SK-N-SH (cell line): ENCODE data around the gene CFHR3.

Source experiments
- EP300 ChIP-seq, 2 experiments: IDR thresholded peaks; 2 replicates each; pipeline versions ENCODE4 v1.4.0 to v1.6.1; 2012; ENCODE audit warnings: borderline replicate concordance in 1 of 2, low read depth in 1 of 2, low read length in 1 of 2
- EZH2phosphoT487 ChIP-seq: fragments of 200-600 bp; sonication (generic); IDR thresholded peaks from 2 replicates; pipeline ENCODE4 v1.6.1; 2017; ENCODE audit warnings: low read depth, mixed run types, mild to moderate bottlenecking, antibody characterized with exemption, moderate library complexity, borderline replicate concordance
- JUND ChIP-seq: IDR thresholded peaks from 2 replicates; pipeline ENCODE4 v1.4.0; 2012
- NFIC ChIP-seq: IDR thresholded peaks from 2 replicates; pipeline ENCODE4 v1.4.0; 2012; ENCODE audit warnings: borderline replicate concordance
- REST ChIP-seq: IDR thresholded peaks from 2 replicates; pipeline ENCODE4 v1.6.1; 2012; ENCODE audit warnings: mild to moderate bottlenecking, low read depth, low read length, moderate library complexity
- RFX5 ChIP-seq: IDR thresholded peaks from 2 replicates; pipeline ENCODE4 v1.6.1; 2012; ENCODE audit warnings: mild to moderate bottlenecking, improper control_type of control experiment, low read length
- SMC3 ChIP-seq: IDR thresholded peaks from 2 replicates; pipeline ENCODE4 v1.6.1; 2012; ENCODE audit warnings: low read depth, low read length, improper control_type of control experiment
- TAF1 ChIP-seq: IDR thresholded peaks from 2 replicates; pipeline ENCODE4 v1.6.1; 2012; ENCODE audit warnings: low read depth, mild to moderate bottlenecking, low read length, moderate library complexity, borderline replicate concordance
- TCF12 ChIP-seq: IDR thresholded peaks from 2 replicates; pipeline ENCODE4 v1.4.0; 2012
- TEAD4 ChIP-seq: IDR thresholded peaks from 2 replicates; pipeline ENCODE4 v1.4.0; 2012; ENCODE audit warnings: mild to moderate bottlenecking, borderline replicate concordance; ENCODE audit not compliant: insufficient read depth
- TF ChIP-seq, protein P1 (sequence below): fragments of 200-600 bp; sonication (generic); IDR thresholded peaks from 2 replicates; pipeline ENCODE4 v1.6.1; 2017; ENCODE audit warnings: antibody characterized with exemption, mild to moderate bottlenecking, moderate library complexity

DNA sequence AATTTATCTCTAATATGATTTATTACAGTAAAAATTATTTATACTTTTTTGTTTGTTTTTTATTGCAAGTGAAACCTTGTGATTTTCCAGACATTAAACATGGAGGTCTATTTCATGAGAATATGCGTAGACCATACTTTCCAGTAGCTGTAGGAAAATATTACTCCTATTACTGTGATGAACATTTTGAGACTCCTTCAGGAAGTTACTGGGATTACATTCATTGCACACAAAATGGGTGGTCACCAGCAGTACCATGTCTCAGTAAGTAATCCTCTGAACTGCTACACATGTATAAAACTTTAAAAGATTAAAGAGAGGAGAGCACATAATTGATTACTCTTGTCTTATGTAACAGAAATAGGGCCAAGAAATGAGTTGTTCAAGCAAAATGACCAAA, 4.5 kb downstream of the CFHR3 start:
- no peak for TF ChIP-seq TAF1
- no peak for TF ChIP-seq EP300 (IDR thresholded peaks at IDR 0.05; ENCODE audit: borderline replicate concordance in 1 of 2, low read depth in 1 of 2, low read length in 1 of 2)
- TF ChIP-seq NFIC: no peak
- TF ChIP-seq, protein P1, sequence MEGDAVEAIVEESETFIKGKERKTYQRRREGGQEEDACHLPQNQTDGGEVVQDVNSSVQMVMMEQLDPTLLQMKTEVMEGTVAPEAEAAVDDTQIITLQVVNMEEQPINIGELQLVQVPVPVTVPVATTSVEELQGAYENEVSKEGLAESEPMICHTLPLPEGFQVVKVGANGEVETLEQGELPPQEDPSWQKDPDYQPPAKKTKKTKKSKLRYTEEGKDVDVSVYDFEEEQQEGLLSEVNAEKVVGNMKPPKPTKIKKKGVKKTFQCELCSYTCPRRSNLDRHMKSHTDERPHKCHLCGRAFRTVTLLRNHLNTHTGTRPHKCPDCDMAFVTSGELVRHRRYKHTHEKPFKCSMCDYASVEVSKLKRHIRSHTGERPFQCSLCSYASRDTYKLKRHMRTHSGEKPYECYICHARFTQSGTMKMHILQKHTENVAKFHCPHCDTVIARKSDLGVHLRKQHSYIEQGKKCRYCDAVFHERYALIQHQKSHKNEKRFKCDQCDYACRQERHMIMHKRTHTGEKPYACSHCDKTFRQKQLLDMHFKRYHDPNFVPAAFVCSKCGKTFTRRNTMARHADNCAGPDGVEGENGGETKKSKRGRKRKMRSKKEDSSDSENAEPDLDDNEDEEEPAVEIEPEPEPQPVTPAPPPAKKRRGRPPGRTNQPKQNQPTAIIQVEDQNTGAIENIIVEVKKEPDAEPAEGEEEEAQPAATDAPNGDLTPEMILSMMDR: no peak
- TF ChIP-seq EZH2phosphoT487: no peak
- TF ChIP-seq RFX5: no peak
- no peak for TF ChIP-seq REST
- TF ChIP-seq SMC3: no peak
- no peak for TF ChIP-seq TCF12
- TF ChIP-seq TEAD4: no peak
- TF ChIP-seq JUND: no peak
